HepG2 (cell line): ENCODE data around the gene SMURF2. TPM values are rescaled to one million over a fixed set of nuclear protein-coding genes. Genes with fewer than 3 reads are reported as not detected.

Experiments
- ATF4 ChIP-seq, 2 experiments: fragments of 450-650 bp in 1 of 2; sonication (generic) in 1 of 2; formaldehyde crosslinking; IDR thresholded peaks; 2 replicates each; pipeline versions ENCODE4 v1.5.0 to v1.8.0; 2020 to 2022; ENCODE audit warnings: mild to moderate bottlenecking in 1 of 2, missing genetic modification reagents in 1 of 2
- DMTF1 ChIP-seq: sonication (generic); formaldehyde crosslinking; IDR thresholded peaks from 2 replicates; pipeline ENCODE4 v1.4.0; 2020; ENCODE audit warnings: mild to moderate bottlenecking, missing genetic modification reagents
- EZH2 ChIP-seq: conservative IDR thresholded peaks from 2 replicates; pipeline ENCODE4 v1.6.1; 2012; ENCODE audit warnings: mild to moderate bottlenecking, low read depth, low read length, moderate library complexity
- HNRNPK ChIP-seq: fragments of 200-400 bp; formaldehyde crosslinking; IDR thresholded peaks from 2 replicates; pipeline ENCODE4 v1.6.1; 2018; ENCODE audit warnings: low read length, low read depth, moderate library complexity, mild to moderate bottlenecking; ENCODE audit not compliant: poor library complexity, severe bottlenecking
- KIAA2018 ChIP-seq: sonication (generic); formaldehyde crosslinking; IDR thresholded peaks from 2 replicates; pipeline ENCODE4 v1.5.0; 2020; ENCODE audit warnings: mild to moderate bottlenecking, missing genetic modification reagents, borderline replicate concordance
- MAFF ChIP-seq: IDR thresholded peaks from 2 replicates; pipeline ENCODE4 v1.6.1; 2011; ENCODE audit warnings: low read depth, low read length, improper control_type of control experiment
- NFIC ChIP-seq: IDR thresholded peaks from 2 replicates; pipeline ENCODE4 v1.6.1; 2012; ENCODE audit warnings: mild to moderate bottlenecking, low read length, inconsistent platforms
- REPIN1 ChIP-seq: sonication (generic); formaldehyde crosslinking; IDR thresholded peaks from 2 replicates; pipeline ENCODE4 v1.8.0; 2022; ENCODE audit warnings: missing genetic modification reagents, low read depth, mild to moderate bottlenecking, borderline replicate concordance
- SPEN ChIP-seq: sonication (generic); formaldehyde crosslinking; IDR thresholded peaks from 2 replicates; pipeline ENCODE4 v1.5.1; 2020; ENCODE audit warnings: low read depth, mild to moderate bottlenecking, missing genetic modification reagents
- TEAD3 ChIP-seq: optimal IDR thresholded peaks from 2 replicates; pipeline ENCODE3; 2016; ENCODE audit warnings: borderline replicate concordance
- ZBTB7A ChIP-seq: sonication (generic); formaldehyde crosslinking; IDR thresholded peaks from 2 replicates; pipeline ENCODE4 v1.8.0; 2022; ENCODE audit warnings: mild to moderate bottlenecking, missing genetic modification reagents
- ZKSCAN5 ChIP-seq: sonication (generic); formaldehyde crosslinking; IDR thresholded peaks from 2 replicates; pipeline ENCODE4 v1.5.1; 2020; ENCODE audit warnings: mild to moderate bottlenecking, missing genetic modification reagents
- ZNF12 ChIP-seq: sonication (generic); formaldehyde crosslinking; IDR thresholded peaks from 2 replicates; pipeline ENCODE4 v1.5.0; 2020; ENCODE audit warnings: missing genetic modification reagents
- ZNF44 ChIP-seq: sonication (generic); formaldehyde crosslinking; IDR thresholded peaks from 2 replicates; pipeline ENCODE4 v1.5.1; 2020; ENCODE audit warnings: mild to moderate bottlenecking, missing genetic modification reagents
- ZNF510 ChIP-seq: sonication (generic); formaldehyde crosslinking; IDR thresholded peaks from 2 replicates; pipeline ENCODE4 v1.4.0; 2020; ENCODE audit warnings: low read depth, mild to moderate bottlenecking, missing genetic modification reagents
- ZNF567 ChIP-seq: sonication (generic); formaldehyde crosslinking; IDR thresholded peaks from 2 replicates; pipeline ENCODE4 v1.8.1; 2023; ENCODE audit warnings: mild to moderate bottlenecking, missing genetic modification reagents, borderline replicate concordance
- polyA plus RNA-seq, 8 experiments: library from polyadenylated mRNA; depleted of rRNA in 3 of 8; stranded (reverse) in 7 of 8; unstranded in 1 of 8; fragments of >200 nt; fragmentation: Illumina TruSeq in 4 of 8; extraction: Trizol in 4 of 8; gene quantifications; 2 replicates each; pipeline versions ENCODE4 v1.2.1 to v1.2.3, GENCODE V29; 2011 to 2016; ENCODE audit warnings: low read depth in 4 of 8, missing spikeins in 1 of 8, mixed read lengths in 1 of 8; ENCODE audit not compliant: insufficient read depth in 1 of 8
- total RNA-seq, 5 experiments: library from RNA; depleted of rRNA; stranded (reverse); fragments of >200 nt; fragmentation: Illumina TruSeq; extraction: Trizol; gene quantifications; 2 replicates each; pipeline ENCODE4 v1.2.3, GENCODE V29; 2016; ENCODE audit warnings: low read depth in 1 of 5

The SMURF2 gene
- total and polyA plus RNA-seq, 2 of the 13 experiments (the other 11 are each of a cell fraction or from before 2014, with no cell fraction given), result 14.9 to 24.3 TPM

GRCh38 chr17:64504769-64505339, 157.3 kb downstream of the SMURF2 start (continued):
- TF ChIP-seq DMTF1 (CRISPR knock-in tag) (0 out of 2 replicates have a peak, but pooled peaks have one; percentile 56), MAFF (0 out of 2 replicates have a peak, but pooled peaks have one; percentile 41), ZNF44 (no peak), NFIC (no peak), SPEN (0 out of 2 replicates have a peak, but pooled peaks have one; percentile 9), EZH2 (no peak), ATF4 (CRISPR knock-in tag; IDR thresholded peaks at IDR 0.05) (no peak), REPIN1 (CRISPR knock-in tag) (peak; percentile 52; the same call in 1 of the 2 replicates), ZNF12 (CRISPR knock-in tag) (no peak), KIAA2018 (CRISPR knock-in tag) (0 out of 2 replicates have a peak, but pooled peaks have one; percentile 70), ZNF510 (CRISPR knock-in tag) (no peak), TEAD3 (CRISPR knock-in tag) (no peak), ZKSCAN5 (CRISPR knock-in tag) (no peak), ZNF567 (CRISPR knock-in tag) (no peak), ZBTB7A (no peak), HNRNPK (no peak)
